GM19099 (cell line): Measurements from ENCODE around the gene COX6B2.

Experiments used
- POLR2A ChIP-seq: IDR thresholded peaks from 3 replicates; pipeline ENCODE4 v1.6.1; 2011; ENCODE audit warnings: low read depth; ENCODE audit not compliant: insufficient read length; ENCODE audit errors: extremely low read depth

Gene COX6B2

DNA sequence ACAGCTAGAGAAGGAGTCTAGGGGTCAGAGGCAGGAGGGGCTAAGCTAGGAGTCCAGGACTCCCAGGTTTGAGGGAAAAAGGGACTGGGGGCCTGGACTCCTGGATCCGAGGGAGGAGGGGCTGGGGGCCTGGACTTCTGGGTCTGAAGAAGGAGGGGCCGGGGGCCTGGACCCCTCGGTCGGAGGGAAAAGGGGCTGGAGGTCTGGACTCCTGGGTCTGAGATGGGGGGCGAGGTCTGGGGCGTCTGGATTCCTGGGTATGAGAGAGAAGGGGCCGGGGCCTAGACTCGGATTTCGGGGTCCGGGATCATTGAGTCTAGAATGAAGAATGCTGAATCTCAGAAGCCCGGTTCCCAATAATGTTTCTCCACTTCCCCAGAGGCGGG, 52.2 kb downstream of the COX6B2 start:
- TF ChIP-seq POLR2A, result no peak

DNA sequence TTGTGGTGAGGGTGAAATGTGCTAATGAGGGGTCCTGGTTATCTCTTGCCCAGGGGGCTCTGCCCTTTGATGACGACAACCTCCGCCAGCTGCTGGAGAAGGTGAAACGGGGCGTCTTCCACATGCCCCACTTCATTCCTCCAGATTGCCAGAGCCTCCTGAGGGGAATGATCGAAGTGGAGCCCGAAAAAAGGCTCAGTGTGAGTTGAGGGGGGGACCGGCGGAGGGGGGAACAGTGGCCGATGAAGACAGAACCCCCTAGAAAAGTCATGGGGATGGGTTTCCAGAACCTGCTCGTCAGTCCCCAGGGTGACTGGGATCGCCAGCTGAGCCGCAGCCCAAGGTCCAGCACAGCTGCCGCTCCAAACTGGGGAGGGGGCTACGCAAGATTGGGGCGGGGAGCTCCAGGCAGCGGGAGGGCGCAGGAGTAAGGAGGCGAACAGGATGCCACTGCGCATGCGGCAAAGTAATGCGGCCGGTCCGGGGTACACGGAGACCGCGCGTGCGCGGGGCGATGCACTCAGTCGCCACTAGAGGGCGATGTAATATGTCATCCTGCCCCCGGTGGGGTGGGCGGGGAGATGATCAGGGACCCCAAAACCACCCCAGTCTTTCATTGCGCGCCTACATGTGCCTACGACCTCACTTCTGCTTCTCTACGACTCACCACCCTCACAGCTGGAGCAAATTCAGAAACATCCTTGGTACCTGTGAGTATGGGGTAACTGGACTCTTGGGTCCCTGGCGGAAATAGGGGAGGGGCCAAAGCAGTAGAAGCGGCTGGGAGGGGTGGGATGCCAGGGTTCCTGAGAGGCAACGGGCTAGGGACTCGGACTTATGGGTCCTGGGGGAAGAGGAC, 52.8 kb downstream of the COX6B2 start:
- no peak for TF ChIP-seq POLR2A

DNA sequence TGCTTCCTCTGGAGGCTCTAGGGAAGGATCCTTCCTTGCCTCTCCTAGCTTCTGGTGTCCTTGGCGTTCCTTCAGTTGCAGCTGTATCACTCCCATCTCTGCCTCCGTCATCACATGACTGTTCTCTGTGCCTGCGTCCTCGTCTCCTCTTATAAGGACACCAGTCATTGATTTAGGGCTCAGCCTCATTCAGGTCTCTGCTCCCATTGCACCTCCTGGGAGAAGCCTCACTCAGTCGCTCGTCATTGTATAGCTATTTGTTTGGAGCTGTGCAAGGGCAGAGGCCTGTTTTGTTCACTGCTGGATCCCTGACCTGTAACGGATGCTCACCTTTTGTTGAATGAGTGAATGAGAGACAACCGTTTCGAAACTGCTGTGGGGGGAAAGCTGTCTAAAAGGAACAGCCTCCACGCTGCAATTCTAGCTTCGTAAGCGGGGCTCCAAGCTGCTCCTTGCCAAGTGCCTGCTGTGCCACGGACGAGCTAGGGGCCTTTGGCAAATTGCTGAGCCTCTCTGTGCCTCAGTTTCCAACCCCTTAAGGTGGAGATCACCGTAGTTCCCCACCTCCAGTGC, 53.5 kb downstream of the COX6B2 start:
- TF ChIP-seq POLR2A, result no peak

DNA sequence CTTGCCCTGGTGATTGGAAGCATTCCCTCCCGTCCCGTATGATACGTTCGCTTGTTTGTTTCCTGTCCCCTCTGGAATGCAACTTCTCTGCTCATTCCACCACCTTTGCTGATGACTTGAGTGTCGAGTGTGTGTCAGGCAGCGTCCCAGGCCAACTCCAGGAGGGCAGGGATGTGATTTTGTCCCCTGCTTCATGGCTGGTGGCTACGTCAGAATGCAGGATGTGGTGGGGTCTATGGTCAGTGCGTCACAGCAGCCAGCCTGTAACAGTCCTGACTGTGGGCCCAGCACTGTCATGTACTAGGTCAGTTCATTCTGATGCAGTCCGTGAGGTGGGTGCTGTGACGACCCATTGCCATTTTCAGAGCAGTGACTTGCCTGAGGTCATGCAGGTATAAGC, 54.5 kb downstream of the COX6B2 start:
- no peak for TF ChIP-seq POLR2A
